ENCODE results near the gene ADCY1. TPM values are rescaled to one million over a fixed set of nuclear protein-coding genes. Genes with fewer than 3 reads are reported as not detected.
A peak's percentile ranks its signal among the peaks of the same experiment; 100 is the strongest.

ADCY1 gene
- total RNA-seq, 1 experiment from 2014 or later = not detected

- peaks cover 6% of the 10 kb centered on the region; the same call in 1 of the 2 replicates for H3K4me1 ChIP-seq
- H3K27me3 ChIP-seq = peaks cover 18% of the 10 kb centered on the region; the same call in 1 of the 2 replicates
- no peak for DNase-seq
- H3K36me3 ChIP-seq = no peaks in the 10 kb centered on the region
- H3K27ac ChIP-seq = no peak overlapping the region
- H3K4me3 ChIP-seq = no peak overlapping the region
- H3K9me3 ChIP-seq (replicated peaks) = no peaks in the 10 kb centered on the region
Observed at GRCh38 chr7:45569290-45569685, 4.9 kb upstream of the ADCY1 start.

DNA sequence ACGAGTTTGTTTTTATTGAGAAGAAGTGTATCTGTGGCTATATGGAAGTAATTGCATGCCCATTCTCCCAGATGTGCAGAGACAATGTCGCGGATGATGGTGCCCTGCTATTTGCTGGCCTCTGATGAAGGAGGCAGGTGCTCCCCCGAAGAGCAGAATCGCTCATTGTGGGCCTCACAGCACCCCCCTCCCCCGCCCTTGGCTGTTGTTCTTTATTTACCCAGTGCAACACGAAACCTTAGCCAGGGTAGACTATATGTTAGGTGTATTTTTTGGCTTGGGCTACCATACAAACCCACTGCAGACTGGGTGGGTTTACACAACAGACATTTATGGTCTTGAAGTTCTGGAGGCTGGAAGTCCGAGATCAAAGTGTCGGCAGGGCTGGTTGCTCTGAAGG is 3.4 kb upstream of the ADCY1 start:
- H3K4me3 ChIP-seq = no peak overlapping the region
- 0 out of 2 replicates have a peak, but pooled peaks cover 13% of the 10 kb centered on the region for H3K27me3 ChIP-seq
- no peaks in the 10 kb centered on the region for H3K4me1 ChIP-seq
- no peak overlapping the region for H3K27ac ChIP-seq
- no peaks in the 10 kb centered on the region for H3K9me3 ChIP-seq (replicated peaks)
- no peak for DNase-seq
- H3K36me3 ChIP-seq = no peaks in the 10 kb centered on the region

- no peak for DNase-seq
- no peaks in the 10 kb centered on the region for H3K4me1 ChIP-seq
- no peaks in the 10 kb centered on the region for H3K36me3 ChIP-seq
- H3K4me3 ChIP-seq = no peak overlapping the region
- no peaks in the 10 kb centered on the region for H3K9me3 ChIP-seq (replicated peaks)
- H3K27ac ChIP-seq = no peak overlapping the region
- H3K27me3 ChIP-seq = peaks cover 15% of the 10 kb centered on the region; the same call in 1 of the 2 replicates
Observed at GRCh38 chr7:45573204-45573603, 964 bp upstream of the ADCY1 start.

GRCh38 chr7:45574416-45574668 is 174 bp downstream of the ADCY1 start:
- no peak for DNase-seq
- Histone ChIP-seq H3K9me3 (replicated peaks) (no peaks in the 10 kb centered on the region), H3K4me3 (no peak overlapping the region), H3K4me1 (no peaks in the 10 kb centered on the region), H3K27me3 (peaks cover 10% of the 10 kb centered on the region; the same call in 1 of the 2 replicates), H3K36me3 (no peaks in the 10 kb centered on the region), H3K27ac (no peak overlapping the region)

GRCh38 chr7:45574669-45575500 is 717 bp downstream of the ADCY1 start:
- Histone ChIP-seq H3K9me3 (replicated peaks) (no peaks in the 10 kb centered on the region), H3K27ac (no peak overlapping the region), H3K36me3 (no peaks in the 10 kb centered on the region), H3K27me3 (peaks cover 9% of the 10 kb centered on the region; the same call in 1 of the 2 replicates), H3K4me3 (no peak overlapping the region), H3K4me1 (no peaks in the 10 kb centered on the region)
- DNase-seq = no peak

- no peak for DNase-seq
- no peak overlapping the region for H3K4me3 ChIP-seq
- no peaks in the 10 kb centered on the region for H3K36me3 ChIP-seq
- no peak overlapping the region for H3K27ac ChIP-seq
- no peaks in the 10 kb centered on the region for H3K9me3 ChIP-seq (replicated peaks)
- peaks cover 9% of the 10 kb centered on the region; the same call in 1 of the 2 replicates for H3K27me3 ChIP-seq
- H3K4me1 ChIP-seq = no peaks in the 10 kb centered on the region
Observed at GRCh38 chr7:45575501-45576248, 1.5 kb downstream of the ADCY1 start.

DNA sequence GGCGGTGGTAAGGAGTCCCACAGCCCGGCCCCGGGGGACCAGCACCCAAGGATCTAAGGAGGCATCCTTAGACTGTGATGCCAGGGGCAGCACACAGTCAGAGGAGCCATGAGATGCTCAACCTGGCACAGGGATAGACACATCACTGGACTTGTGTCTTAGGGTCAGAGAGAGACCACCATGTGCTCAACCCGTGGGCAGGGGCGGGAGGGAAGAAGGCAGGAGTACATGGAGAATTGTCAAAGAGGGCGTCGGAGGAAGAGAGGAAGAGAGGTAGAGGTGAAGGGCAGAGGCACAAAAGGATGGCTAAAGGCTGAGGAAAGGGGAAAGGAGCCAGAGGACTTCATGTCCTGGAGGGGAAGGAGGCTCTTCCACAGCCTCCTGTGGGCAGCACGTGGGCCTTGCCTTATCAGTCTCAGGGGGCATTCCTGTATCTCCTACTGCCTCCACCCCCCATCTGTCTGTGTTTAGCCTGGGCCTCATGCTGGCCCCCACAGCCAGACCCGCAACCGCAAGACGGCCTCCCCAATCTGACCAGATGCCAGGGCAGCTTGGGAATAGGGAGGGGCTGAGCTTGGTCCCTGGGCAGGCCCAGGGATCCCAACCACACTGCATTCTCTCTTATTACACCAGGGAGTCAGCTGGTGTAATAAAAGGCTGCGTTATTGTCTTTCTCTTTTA is 2.2 kb downstream of the ADCY1 start:
- H3K9me3 ChIP-seq (replicated peaks) = no peaks in the 10 kb centered on the region
- H3K27ac ChIP-seq = no peak overlapping the region
- H3K4me1 ChIP-seq = no peaks in the 10 kb centered on the region
- H3K4me3 ChIP-seq = no peak overlapping the region
- peaks cover 9% of the 10 kb centered on the region; the same call in 1 of the 2 replicates for H3K27me3 ChIP-seq
- no peaks in the 10 kb centered on the region for H3K36me3 ChIP-seq
- DNase-seq = no peak

- Histone ChIP-seq H3K36me3 (no peaks in the 10 kb centered on the region), H3K27me3 (peaks cover 9% of the 10 kb centered on the region; the same call in 1 of the 2 replicates), H3K27ac (no peak overlapping the region), H3K9me3 (replicated peaks) (no peaks in the 10 kb centered on the region), H3K4me3 (no peak overlapping the region), H3K4me1 (no peaks in the 10 kb centered on the region)
- no peak for DNase-seq
Observed at GRCh38 chr7:45578022-45578421, 3.9 kb downstream of the ADCY1 start.

- H3K36me3 ChIP-seq = no peaks in the 10 kb centered on the region
Observed at GRCh38 chr7:45578467-45578866, 4.3 kb downstream of the ADCY1 start.

DNA sequence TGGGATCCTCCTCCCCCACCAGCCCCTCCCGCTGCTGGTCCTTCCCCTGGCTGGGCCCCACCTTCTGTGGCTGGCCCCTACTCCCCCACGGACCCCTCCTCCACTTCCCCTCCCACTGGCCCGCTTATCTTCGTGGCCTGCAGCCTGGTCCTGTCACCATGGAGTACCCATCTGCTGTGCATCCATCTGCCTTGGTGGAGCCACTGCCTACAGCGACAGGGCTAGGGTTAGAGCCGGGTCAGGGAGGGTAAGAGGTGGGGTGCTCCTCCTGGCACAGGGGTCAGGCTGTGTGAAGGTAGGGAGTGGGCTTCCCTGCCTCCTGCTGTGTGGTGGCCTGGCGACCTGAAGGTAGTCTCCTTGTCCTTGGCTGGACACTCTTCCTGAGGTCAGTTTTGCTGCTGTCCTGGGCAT is 5.2 kb downstream of the ADCY1 start:
- no peak overlapping the region for H3K27ac ChIP-seq
- H3K4me1 ChIP-seq = no peaks in the 10 kb centered on the region
- H3K36me3 ChIP-seq = no peaks in the 10 kb centered on the region
- H3K27me3 ChIP-seq = peaks cover 9% of the 10 kb centered on the region; the same call in 1 of the 2 replicates
- H3K9me3 ChIP-seq (replicated peaks) = no peaks in the 10 kb centered on the region
- no peak for DNase-seq
- H3K4me3 ChIP-seq = no peak overlapping the region

More at GRCh38 chr7:45578467-45578866, 4.3 kb downstream of the ADCY1 start:
- DNase-seq = no peak
- Histone ChIP-seq H3K9me3 (replicated peaks) (no peaks in the 10 kb centered on the region), H3K4me3 (no peak overlapping the region), H3K27ac (no peak overlapping the region), H3K4me1 (no peaks in the 10 kb centered on the region), H3K27me3 (peaks cover 9% of the 10 kb centered on the region; the same call in 1 of the 2 replicates)

DNA sequence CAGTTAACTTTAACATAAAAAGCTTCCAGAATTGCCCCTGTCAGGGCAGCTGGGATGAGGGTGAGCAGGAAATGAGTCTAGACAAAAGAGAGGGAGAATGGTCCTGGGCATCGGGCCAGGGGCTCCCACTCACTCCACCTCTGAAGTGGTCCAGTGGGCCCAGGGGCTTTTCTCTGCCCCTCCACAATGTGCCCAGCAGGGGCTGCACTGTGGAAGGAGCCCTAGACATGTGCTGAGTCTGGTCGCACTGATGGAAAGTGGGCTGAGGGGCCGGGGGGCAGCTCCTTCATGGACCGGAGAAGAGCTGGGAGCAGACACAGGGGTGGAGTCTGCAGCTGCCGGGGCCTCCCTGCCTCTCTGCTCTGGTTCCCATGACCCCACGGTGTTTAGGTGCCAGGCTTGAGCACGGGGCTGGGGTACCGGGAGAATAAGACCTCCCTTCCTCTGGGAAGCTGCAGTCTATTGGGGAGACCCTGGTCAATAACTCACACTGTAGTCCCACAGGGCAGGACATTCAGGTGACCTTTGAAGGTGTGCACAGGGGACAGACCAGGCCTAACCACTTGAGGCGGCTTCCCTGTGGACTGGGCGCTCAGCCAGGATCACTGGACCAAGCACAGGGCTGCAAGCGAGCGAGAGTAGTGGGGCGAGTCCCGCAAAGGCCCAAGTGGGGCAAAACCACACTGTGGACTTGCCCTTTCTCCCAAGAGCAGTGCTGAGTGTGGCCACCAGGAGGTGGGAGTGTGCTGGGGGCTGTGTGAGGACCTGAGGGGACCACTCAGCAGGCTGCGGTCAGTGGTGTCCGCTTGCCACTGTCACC is 6.1 kb downstream of the ADCY1 start:
- Histone ChIP-seq H3K27ac (no peak overlapping the region), H3K4me3 (no peak overlapping the region), H3K36me3 (no peaks in the 10 kb centered on the region), H3K4me1 (no peaks in the 10 kb centered on the region), H3K9me3 (replicated peaks) (no peaks in the 10 kb centered on the region), H3K27me3 (peaks cover 9% of the 10 kb centered on the region; the same call in 1 of the 2 replicates)
- DNase-seq = peak in 1 of 2 experiments; percentile 14

- DNase-seq = no peak
- Histone ChIP-seq H3K4me3 (no peak overlapping the region), H3K27me3 (peaks cover 9% of the 10 kb centered on the region; the same call in 1 of the 2 replicates), H3K36me3 (no peaks in the 10 kb centered on the region), H3K9me3 (replicated peaks) (no peaks in the 10 kb centered on the region), H3K27ac (no peak overlapping the region), H3K4me1 (no peaks in the 10 kb centered on the region)
Observed at GRCh38 chr7:45581271-45581780, 7.2 kb downstream of the ADCY1 start.

DNA sequence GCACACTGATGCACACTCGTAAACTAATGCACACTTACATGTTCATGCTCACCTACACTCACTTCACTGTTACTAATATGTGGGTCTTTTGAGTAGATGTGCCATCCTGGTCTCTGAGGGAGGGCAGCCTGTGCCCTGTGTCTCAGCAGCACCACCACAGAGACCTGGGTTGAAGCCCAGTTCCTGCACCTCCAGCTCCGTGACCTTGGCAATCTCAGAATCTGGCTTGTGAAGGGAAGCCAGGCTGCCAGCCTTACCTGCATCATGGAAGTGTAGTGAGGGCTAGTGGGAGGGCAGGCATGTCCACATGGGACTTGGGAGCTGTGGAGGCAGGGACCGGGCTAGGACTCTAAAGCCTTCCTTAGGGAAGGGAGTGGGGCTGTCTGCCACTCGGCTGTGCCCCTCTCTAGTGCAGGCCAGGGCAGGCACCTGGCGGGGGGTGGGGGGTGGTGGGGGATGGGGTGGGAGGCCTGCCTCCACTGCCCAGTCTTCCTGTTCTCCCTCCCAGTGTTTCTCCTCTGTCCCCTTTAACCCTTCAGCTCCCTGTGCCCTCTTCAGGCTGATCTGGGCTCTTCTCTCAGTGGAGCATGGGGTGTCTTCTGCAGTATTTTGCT is 8.1 kb downstream of the ADCY1 start:
- Histone ChIP-seq H3K27me3 (peaks cover 6% of the 10 kb centered on the region), H3K27ac (no peak overlapping the region)

DNA sequence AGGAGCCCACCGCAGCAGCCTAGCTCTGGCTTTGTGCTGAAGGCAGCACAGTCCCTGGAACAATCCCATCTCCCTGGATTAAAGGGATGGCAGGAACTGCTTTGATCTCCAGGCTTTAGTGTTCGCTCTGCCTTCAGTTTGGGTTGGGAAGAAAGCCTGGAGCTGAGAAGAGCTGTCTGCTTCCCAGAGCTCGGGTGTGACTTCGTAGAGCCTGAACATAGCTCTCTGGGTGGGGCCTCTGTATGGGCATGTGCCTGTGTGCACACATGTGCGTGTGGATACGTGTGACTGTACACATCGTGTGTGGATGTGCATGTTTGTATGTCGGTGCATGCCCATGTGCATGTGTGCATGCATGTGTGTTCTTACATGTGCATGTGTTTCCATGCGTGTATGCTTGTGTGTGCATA is 8.7 kb downstream of the ADCY1 start:
- Histone ChIP-seq H3K27ac (no peak overlapping the region), H3K9me3 (replicated peaks) (no peaks in the 10 kb centered on the region), H3K36me3 (no peaks in the 10 kb centered on the region), H3K4me3 (no peak overlapping the region), H3K4me1 (no peaks in the 10 kb centered on the region), H3K27me3 (peaks cover 5% of the 10 kb centered on the region)
- no peak for DNase-seq

More for the DNA sequence above, 8.1 kb downstream of the ADCY1 start:
- DNase-seq = no peak
- Histone ChIP-seq H3K9me3 (replicated peaks) (no peaks in the 10 kb centered on the region), H3K4me1 (no peaks in the 10 kb centered on the region), H3K4me3 (no peak overlapping the region), H3K36me3 (no peaks in the 10 kb centered on the region)

Measured in SJCRH30 (cell line).